IPS DF 6.9 (cell line): Measurements from ENCODE around the gene CEBPE.

Source experiments
- DNase-seq: peaks from one replicate; pipeline ENCODE4 v3.0.0-alpha.2; 2013; ENCODE audit warnings: low read depth, low spot score
- H3K27ac ChIP-seq: one replicate; pipeline ENCODE4 v1.5.1; 2013; ENCODE audit warnings: low read length, control low read depth
- H3K27me3 ChIP-seq: 2 replicates; pipeline ENCODE4 v1.6.1; 2013; ENCODE audit warnings: mild to moderate bottlenecking, low read length; ENCODE audit not compliant: control insufficient read depth, insufficient read depth
- H3K36me3 ChIP-seq: 2 replicates; pipeline ENCODE4 v1.6.1; 2013; ENCODE audit warnings: low read length; ENCODE audit not compliant: control insufficient read depth, insufficient read depth
- H3K4me1 ChIP-seq: 2 replicates; pipeline ENCODE4 v1.6.1; 2013; ENCODE audit warnings: low read length; ENCODE audit not compliant: control insufficient read depth, insufficient read depth
- H3K4me3 ChIP-seq: 2 replicates; pipeline ENCODE4 v1.5.1; 2013; ENCODE audit warnings: mild to moderate bottlenecking, low read length
- H3K9me3 ChIP-seq: 2 replicates; pipeline ENCODE4 v1.6.1; 2013; ENCODE audit warnings: low read length, inconsistent platforms; ENCODE audit not compliant: control insufficient read depth, insufficient read depth
- WGBS: extraction: QIAGEN DNeasy Blood & Tissue Kit; methylation state at CpG from one replicate; pipeline ENCODE4 v1.1.7; 2013; ENCODE audit warnings: mixed read lengths, missing lambda C conversion rate; ENCODE audit not compliant: insufficient read length, insufficient coverage; 5-methylcytosine and 5-hydroxymethylcytosine counted together

CEBPE gene

DNA sequence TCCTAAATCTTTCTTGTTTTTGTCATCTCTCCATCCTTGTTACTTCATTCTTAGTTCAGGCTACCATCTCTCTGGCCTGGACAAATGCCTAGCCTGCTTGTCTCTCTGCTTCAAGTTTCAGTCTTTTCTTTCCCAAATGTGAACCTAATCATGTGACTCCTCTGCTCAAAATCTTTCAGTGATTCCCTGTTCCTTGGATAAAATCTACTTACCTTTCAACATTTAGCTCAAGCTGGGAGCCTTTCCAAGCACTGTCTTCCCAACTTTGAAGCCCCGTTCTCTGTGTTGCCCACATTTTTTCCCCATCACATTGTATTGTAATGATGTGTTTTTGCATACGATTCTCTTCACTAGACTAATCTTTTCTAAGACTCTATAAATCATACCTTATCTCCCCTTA lies 39.7 kb upstream of the CEBPE start:
- H3K4me1 ChIP-seq = peaks cover 14% of the 10 kb centered on the region; the same call in 1 of the 2 replicates
- H3K4me3 ChIP-seq = no peak overlapping the region
- WGBS = no CpG with 5 or more reads among the region's 2 CpGs
- no peak for DNase-seq
- no peaks in the 10 kb centered on the region; the same call in 1 of the 2 replicates for H3K36me3 ChIP-seq
- no peaks in the 10 kb centered on the region for H3K9me3 ChIP-seq
- no peaks in the 10 kb centered on the region for H3K27me3 ChIP-seq
- H3K27ac ChIP-seq = no peak overlapping the region

GRCh38 chr14:23154964-23155587 lies 36.0 kb upstream of the CEBPE start:
- no peak for DNase-seq
- H3K4me1 ChIP-seq = peaks cover 11% of the 10 kb centered on the region; the same call in 1 of the 2 replicates
- no peak overlapping the region for H3K27ac ChIP-seq
- no peaks in the 10 kb centered on the region for H3K9me3 ChIP-seq
- H3K36me3 ChIP-seq = no peaks in the 10 kb centered on the region; the same call in 1 of the 2 replicates
- WGBS = no CpG with 5 or more reads among the region's 10 CpGs
- no peaks in the 10 kb centered on the region for H3K27me3 ChIP-seq
- no peak overlapping the region for H3K4me3 ChIP-seq

GRCh38 chr14:23153851-23154796 lies 35.1 kb upstream of the CEBPE start:
- DNase-seq = no peak
- Histone ChIP-seq H3K4me1 (peaks cover 8% of the 10 kb centered on the region; the same call in 1 of the 2 replicates), H3K27ac (no peak overlapping the region), H3K36me3 (no peaks in the 10 kb centered on the region), H3K27me3 (no peaks in the 10 kb centered on the region), H3K9me3 (no peaks in the 10 kb centered on the region), H3K4me3 (no peak overlapping the region)
- no CpG with 5 or more reads among the region's 28 CpGs for WGBS

GRCh38 chr14:23151342-23151741 lies 32.3 kb upstream of the CEBPE start:
- Histone ChIP-seq H3K4me1 (peaks cover 8% of the 10 kb centered on the region; the same call in 1 of the 2 replicates), H3K36me3 (no peaks in the 10 kb centered on the region), H3K27ac (no peak overlapping the region), H3K27me3 (no peaks in the 10 kb centered on the region), H3K4me3 (no peak overlapping the region), H3K9me3 (no peaks in the 10 kb centered on the region)
- DNase-seq = no peak
- no CpG with 5 or more reads among the region's 2 CpGs for WGBS

DNA sequence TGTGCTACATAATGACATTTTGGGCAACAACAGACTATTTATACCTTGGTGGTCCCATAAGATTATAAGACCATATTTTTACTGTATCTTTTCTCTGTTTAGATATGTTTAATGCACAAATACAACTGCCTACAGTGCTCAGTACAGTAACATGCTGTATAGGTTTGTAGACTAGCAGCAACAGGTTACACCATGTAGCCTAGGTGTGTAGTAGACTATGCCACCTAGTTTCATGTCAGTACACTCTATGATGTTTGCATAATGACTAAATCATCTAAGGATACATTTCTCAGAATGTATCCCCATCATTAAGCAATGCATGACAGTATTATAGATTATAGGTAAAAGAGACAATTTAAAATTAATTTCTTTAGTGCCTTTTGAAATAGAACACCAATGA lies 30.7 kb upstream of the CEBPE start:
- Histone ChIP-seq H3K27me3 (no peaks in the 10 kb centered on the region), H3K27ac (no peak overlapping the region), H3K4me3 (no peak overlapping the region), H3K36me3 (no peaks in the 10 kb centered on the region), H3K4me1 (peaks cover 2% of the 10 kb centered on the region; the same call in 1 of the 2 replicates), H3K9me3 (no peaks in the 10 kb centered on the region)
- no peak for DNase-seq

- no peaks in the 10 kb centered on the region for H3K4me1 ChIP-seq
- no peak for DNase-seq
- H3K27me3 ChIP-seq = no peaks in the 10 kb centered on the region
- no peak overlapping the region for H3K27ac ChIP-seq
- H3K9me3 ChIP-seq = no peaks in the 10 kb centered on the region
- no peak overlapping the region for H3K4me3 ChIP-seq
- no CpG with 5 or more reads among the region's 5 CpGs for WGBS
- H3K36me3 ChIP-seq = no peaks in the 10 kb centered on the region
These were observed 29.7 kb upstream of the CEBPE start for GRCh38 chr14:23148591-23149249.

DNA sequence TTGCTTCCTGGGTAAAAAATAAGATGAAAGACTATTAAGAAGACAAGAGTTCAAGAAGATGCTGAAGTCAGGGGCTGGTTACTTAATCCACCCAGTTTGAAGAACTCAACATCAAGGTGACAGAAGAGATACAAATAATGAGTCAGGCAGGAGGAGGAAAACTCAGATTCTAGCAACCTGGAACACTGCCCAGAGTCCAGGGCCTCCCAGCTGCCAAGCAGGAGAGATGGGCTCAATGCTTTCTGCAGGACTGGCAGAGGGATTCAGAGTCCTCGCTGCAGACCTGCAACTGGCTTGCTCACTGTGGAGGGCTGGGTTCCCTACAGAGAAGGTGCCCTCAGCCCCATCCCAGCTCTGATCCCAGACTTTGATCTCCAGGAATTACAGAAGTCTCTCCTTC lies 28.6 kb upstream of the CEBPE start:
- Histone ChIP-seq H3K9me3 (no peaks in the 10 kb centered on the region), H3K27ac (no peak overlapping the region), H3K36me3 (no peaks in the 10 kb centered on the region; the same call in 1 of the 2 replicates), H3K4me1 (no peaks in the 10 kb centered on the region), H3K4me3 (no peak overlapping the region), H3K27me3 (no peaks in the 10 kb centered on the region)
- no CpG with 5 or more reads among the region's 1 CpG for WGBS
- DNase-seq = no peak

DNA sequence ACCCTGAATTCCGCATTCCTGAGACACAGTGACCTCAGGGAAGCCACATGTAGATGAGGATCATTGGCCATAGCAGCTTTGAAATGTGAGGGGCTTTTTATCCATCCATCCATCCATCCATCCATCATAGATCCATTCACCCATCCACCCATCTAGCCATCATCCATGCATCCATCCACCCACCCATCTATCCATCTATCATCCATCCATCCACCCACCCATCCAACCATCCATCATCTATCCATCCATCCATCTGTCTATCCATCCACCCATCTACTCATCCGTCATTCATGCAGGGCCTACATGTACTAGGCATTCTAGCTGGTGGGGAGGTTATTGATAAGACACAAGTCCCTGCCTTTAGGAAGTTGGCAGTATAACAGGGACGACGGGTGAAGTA lies 27.9 kb upstream of the CEBPE start:
- DNase-seq = no peak
- no peak overlapping the region for H3K27ac ChIP-seq
- no peak overlapping the region for H3K4me3 ChIP-seq
- no peaks in the 10 kb centered on the region for H3K4me1 ChIP-seq
- H3K36me3 ChIP-seq = no peaks in the 10 kb centered on the region; the same call in 1 of the 2 replicates
- H3K27me3 ChIP-seq = no peaks in the 10 kb centered on the region
- H3K9me3 ChIP-seq = no peaks in the 10 kb centered on the region
- WGBS = no CpG with 5 or more reads among the region's 4 CpGs

DNA sequence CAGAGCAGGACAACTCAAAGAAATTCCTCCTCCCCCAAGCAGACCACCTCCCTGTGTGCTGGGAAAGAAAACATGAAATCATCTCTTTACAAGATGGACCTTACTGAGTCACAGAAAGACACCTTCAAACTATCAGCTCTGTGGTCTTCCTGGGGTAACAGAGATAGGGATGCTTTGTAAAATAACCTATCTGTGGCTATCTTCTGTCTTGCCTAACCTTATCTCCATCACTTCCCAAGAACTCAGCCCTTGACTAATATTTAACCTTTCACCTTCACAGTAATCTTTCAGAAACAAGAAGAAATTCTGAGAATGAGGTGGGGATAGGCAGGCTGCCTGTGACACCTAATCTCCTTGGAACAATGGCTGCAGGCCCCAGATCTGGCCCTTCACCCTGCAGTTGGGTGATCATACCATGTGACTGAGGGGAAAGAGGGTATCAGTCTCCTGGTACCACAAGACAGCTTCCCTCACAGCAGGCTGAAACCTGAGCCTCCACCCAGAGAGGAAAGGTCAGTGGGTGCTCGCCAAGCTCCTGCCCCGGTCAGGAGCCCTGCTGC lies 27.4 kb upstream of the CEBPE start:
- Histone ChIP-seq H3K36me3 (no peaks in the 10 kb centered on the region; the same call in 1 of the 2 replicates), H3K27ac (no peak overlapping the region), H3K27me3 (no peaks in the 10 kb centered on the region), H3K4me1 (no peaks in the 10 kb centered on the region), H3K4me3 (no peak overlapping the region), H3K9me3 (no peaks in the 10 kb centered on the region)
- no CpG with 5 or more reads among the region's 2 CpGs for WGBS
- no peak for DNase-seq

GRCh38 chr14:23145794-23146350 lies 26.8 kb upstream of the CEBPE start:
- no CpG with 5 or more reads among the region's 4 CpGs for WGBS
- no peak overlapping the region for H3K4me3 ChIP-seq
- no peak for DNase-seq
- no peak overlapping the region for H3K27ac ChIP-seq
- H3K36me3 ChIP-seq = no peaks in the 10 kb centered on the region; the same call in 1 of the 2 replicates
- H3K4me1 ChIP-seq = no peaks in the 10 kb centered on the region
- no peaks in the 10 kb centered on the region for H3K27me3 ChIP-seq
- no peaks in the 10 kb centered on the region for H3K9me3 ChIP-seq
